Breast epithelium (tissue), 3 donors: ENCODE data around the gene SQSTM1.

ENCODE experiments used
- POLR2A ChIP-seq: fragments of 450-650 bp; IDR thresholded peaks from one replicate; pipeline ENCODE4 v1.6.1; 2016; ENCODE audit warnings: antibody characterized with exemption, mild to moderate bottlenecking, moderate library complexity
- TF ChIP-seq, protein P1 (sequence below), 3 donors: fragments of 450-650 bp; IDR thresholded peaks; one replicate each; pipeline ENCODE4 v1.5.1; 2016 to 2017; ENCODE audit warnings: antibody characterized with exemption in 3 of 3, mild to moderate bottlenecking in 3 of 3, moderate library complexity in 3 of 3

DNA sequence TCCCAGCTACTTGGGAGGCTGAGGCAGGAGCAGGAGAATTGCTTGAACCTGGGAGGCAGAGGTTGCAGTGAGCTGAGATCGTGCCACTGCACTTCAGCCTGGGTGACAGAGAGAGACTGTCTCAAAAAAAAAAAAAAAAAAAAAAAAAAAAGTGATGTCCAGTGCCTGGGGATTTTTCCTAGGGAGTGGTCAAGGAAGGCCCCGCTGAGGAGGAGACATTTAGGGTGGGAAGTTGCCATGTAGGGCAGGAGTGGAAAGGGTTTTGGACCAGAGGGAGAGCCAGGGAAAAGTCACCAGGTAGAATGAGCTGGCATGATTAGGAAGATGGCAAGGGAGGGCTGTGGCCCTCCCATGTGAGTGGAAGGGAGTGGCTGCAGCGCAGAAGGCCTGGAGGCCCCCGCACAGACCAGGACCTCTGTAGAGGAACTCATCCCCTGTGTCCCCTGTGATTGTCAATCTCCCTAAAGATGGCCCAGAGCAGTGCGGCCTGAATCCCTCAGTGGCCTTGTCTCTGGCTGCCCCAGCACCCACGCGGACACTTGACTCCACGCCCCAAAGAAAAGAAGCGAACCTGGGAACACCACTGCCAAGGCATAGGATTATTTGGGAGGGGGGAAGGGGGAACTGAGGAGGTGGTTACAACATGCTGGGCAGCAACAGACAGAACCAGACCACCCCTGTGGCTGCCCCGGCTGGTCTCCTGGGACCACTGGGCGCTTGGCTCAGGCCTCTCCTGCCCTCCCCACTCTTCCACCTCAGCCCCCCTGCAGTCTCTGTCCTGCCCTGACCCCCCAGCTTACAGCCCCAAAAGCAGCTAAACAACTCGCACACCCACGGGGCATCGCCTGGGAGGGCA is 2.6 kb upstream of the SQSTM1 start:
- TF ChIP-seq, protein P1, sequence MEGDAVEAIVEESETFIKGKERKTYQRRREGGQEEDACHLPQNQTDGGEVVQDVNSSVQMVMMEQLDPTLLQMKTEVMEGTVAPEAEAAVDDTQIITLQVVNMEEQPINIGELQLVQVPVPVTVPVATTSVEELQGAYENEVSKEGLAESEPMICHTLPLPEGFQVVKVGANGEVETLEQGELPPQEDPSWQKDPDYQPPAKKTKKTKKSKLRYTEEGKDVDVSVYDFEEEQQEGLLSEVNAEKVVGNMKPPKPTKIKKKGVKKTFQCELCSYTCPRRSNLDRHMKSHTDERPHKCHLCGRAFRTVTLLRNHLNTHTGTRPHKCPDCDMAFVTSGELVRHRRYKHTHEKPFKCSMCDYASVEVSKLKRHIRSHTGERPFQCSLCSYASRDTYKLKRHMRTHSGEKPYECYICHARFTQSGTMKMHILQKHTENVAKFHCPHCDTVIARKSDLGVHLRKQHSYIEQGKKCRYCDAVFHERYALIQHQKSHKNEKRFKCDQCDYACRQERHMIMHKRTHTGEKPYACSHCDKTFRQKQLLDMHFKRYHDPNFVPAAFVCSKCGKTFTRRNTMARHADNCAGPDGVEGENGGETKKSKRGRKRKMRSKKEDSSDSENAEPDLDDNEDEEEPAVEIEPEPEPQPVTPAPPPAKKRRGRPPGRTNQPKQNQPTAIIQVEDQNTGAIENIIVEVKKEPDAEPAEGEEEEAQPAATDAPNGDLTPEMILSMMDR (IDR thresholded peaks at IDR 0.05): no peak
- no peak for TF ChIP-seq POLR2A
